CD8-positive, alpha-beta memory T cell (primary cell): ENCODE data around the gene ACAD11. TPM values are rescaled to one million over a fixed set of nuclear protein-coding genes. Genes with fewer than 3 reads are reported as not detected.
"Not testable (repeated sequence)": the region's sequence is repeated elsewhere in the genome, so short reads cannot be mapped to it uniquely, and the experiment has no call there.

Experiments
- CTCF ChIA-PET: fragments of 350-600 bp; sonication (Branson Sonifier 250); formaldehyde crosslinking; loops from one replicate; lab custom pipeline; 2021; ENCODE audit warnings: antibody characterized with exemption; lab: Charles Lee
- POLR2A ChIA-PET: fragments of 350-600 bp; sonication (Branson Sonifier 250); formaldehyde crosslinking; loops from one replicate; lab custom pipeline; 2021; ENCODE audit warnings: antibody characterized with exemption; lab: Charles Lee
- DNase-seq, 5 donors: peaks; one replicate each; pipeline versions ENCODE4 v3.0.0 to v3.0.0-alpha.2; 2020 to 2022; ENCODE audit warnings: mixed read lengths in 1 of 5
- H3K27ac ChIP-seq: one replicate; pipeline ENCODE4 v1.7.0; 2013; ENCODE audit warnings: low read depth, mild to moderate bottlenecking, low read length, moderate library complexity
- H3K27me3 ChIP-seq: 2 replicates; pipeline ENCODE4 v1.7.0; 2013; ENCODE audit warnings: low read length, mild to moderate bottlenecking; ENCODE audit not compliant: insufficient read depth, poor library complexity, severe bottlenecking
- H3K36me3 ChIP-seq: 2 replicates; pipeline ENCODE4 v1.7.0; 2013; ENCODE audit warnings: mild to moderate bottlenecking, low read length, moderate library complexity; ENCODE audit not compliant: insufficient read depth
- H3K4me1 ChIP-seq: 2 replicates; pipeline ENCODE4 v1.7.0; 2013; ENCODE audit warnings: mild to moderate bottlenecking, low read length, moderate library complexity; ENCODE audit not compliant: insufficient read depth
- H3K4me3 ChIP-seq: 2 replicates; pipeline ENCODE4 v1.7.0; 2013; ENCODE audit warnings: mild to moderate bottlenecking, low read length
- H3K9me3 ChIP-seq: 2 replicates; pipeline ENCODE4 v1.7.0; 2013; ENCODE audit warnings: mild to moderate bottlenecking, low read length
- H3K27ac Mint-ChIP-seq, 8 donors: one replicate each; pipeline ENCODE4 v1.8.0; 2020 to 2021; ENCODE audit warnings: mixed read lengths in 8 of 8, mild to moderate bottlenecking in 6 of 8, inconsistent platforms in 3 of 8, moderate library complexity in 3 of 8
- H3K27me3 Mint-ChIP-seq, 2 donors: one replicate each; pipeline ENCODE4 v1.8.0; 2020 to 2021; ENCODE audit warnings: mixed read lengths in 2 of 2, mild to moderate bottlenecking in 1 of 2, moderate library complexity in 1 of 2
- H3K36me3 Mint-ChIP-seq, 3 donors: one replicate each; pipeline ENCODE4 v1.8.0; 2020 to 2021; ENCODE audit warnings: mixed read lengths in 3 of 3, inconsistent platforms in 1 of 3, mild to moderate bottlenecking in 1 of 3
- H3K4me1 Mint-ChIP-seq, 3 donors: one replicate each; pipeline ENCODE4 v1.8.0; 2020 to 2021; ENCODE audit warnings: mixed read lengths in 3 of 3, inconsistent platforms in 1 of 3, mild to moderate bottlenecking in 1 of 3
- H3K4me3 Mint-ChIP-seq, 7 donors: one replicate each; pipeline ENCODE4 v1.8.0; 2020 to 2021; ENCODE audit warnings: mixed read lengths in 7 of 7, mild to moderate bottlenecking in 6 of 7, moderate library complexity in 4 of 7, inconsistent platforms in 2 of 7
- H3K9me3 Mint-ChIP-seq, 5 donors: one replicate each; pipeline ENCODE4 v1.8.0; 2020 to 2022; ENCODE audit warnings: mixed read lengths in 5 of 5, mild to moderate bottlenecking in 3 of 5, moderate library complexity in 2 of 5, inconsistent platforms in 1 of 5
- polyA plus RNA-seq: library from polyadenylated mRNA; unstranded; fragments of 300-500 nt; fragmentation: Illumina TruSeq; gene quantifications from one replicate; pipeline ENCODE4 v1.2.3, GENCODE V29; 2021
- total RNA-seq, 2 experiments: library from RNA; stranded (reverse); gene quantifications; one replicate each; pipeline ENCODE4 v1.2.3, GENCODE V29; 2021

ACAD11 gene
- total and polyA plus RNA-seq, 3 experiments from 2014 or later: 3.6 to 11.5 (median 9.5) TPM

- H3K36me3 Mint-ChIP-seq: peaks cover 27 to 58% (median 31%) of the 10 kb centered on the region in 3 donors
- H3K27ac Mint-ChIP-seq, H3K4me1 Mint-ChIP-seq, H3K27ac ChIP-seq, DNase-seq, POLR2A ChIA-PET, H3K4me1 ChIP-seq, H3K9me3 Mint-ChIP-seq, H3K36me3 ChIP-seq, H3K27me3 ChIP-seq, H3K27me3 Mint-ChIP-seq, CTCF ChIA-PET, H3K4me3 Mint-ChIP-seq, H3K4me3 ChIP-seq, H3K9me3 ChIP-seq: not testable (repeated sequence)
These were observed 59.0 kb downstream of the ACAD11 start for GRCh38 chr3:132600614-132601013.

- H3K27ac ChIP-seq: no peak overlapping the region
- Mint-ChIP-seq H3K36me3 (peaks cover 29 to 49% (median 35%) of the 10 kb centered on the region in 3 donors), H3K9me3 (no peaks in the 10 kb centered on the region), H3K27me3 (no peaks in the 10 kb centered on the region), H3K27ac (no peak overlapping the region), H3K4me3 (no peak overlapping the region), H3K4me1 (no peaks in the 10 kb centered on the region)
- DNase-seq: no peak
- no peaks in the 10 kb centered on the region for H3K9me3 ChIP-seq
- peaks cover 4% of the 10 kb centered on the region for H3K36me3 ChIP-seq
- no peaks in the 10 kb centered on the region for H3K4me1 ChIP-seq
- H3K4me3 ChIP-seq: no peak overlapping the region
- no peaks in the 10 kb centered on the region for H3K27me3 ChIP-seq
- ChIA-PET CTCF (no interaction called here), POLR2A (no interaction called here)
These were observed 61.4 kb downstream of the ACAD11 start for GRCh38 chr3:132598181-132598580.

GRCh38 chr3:132597660-132598059 is 61.9 kb downstream of the ACAD11 start:
- peaks cover 27 to 44% (median 32%) of the 10 kb centered on the region in 3 donors for H3K36me3 Mint-ChIP-seq
- Histone ChIP-seq H3K9me3 (no peaks in the 10 kb centered on the region), H3K27ac (no peak overlapping the region), H3K27me3 (no peaks in the 10 kb centered on the region), H3K4me3 (no peak overlapping the region), H3K4me1 (no peaks in the 10 kb centered on the region), H3K36me3 (peaks cover 4% of the 10 kb centered on the region)
- H3K27ac Mint-ChIP-seq: no peak overlapping the region
- H3K4me1 Mint-ChIP-seq: no peaks in the 10 kb centered on the region
- H3K27me3 Mint-ChIP-seq: no peaks in the 10 kb centered on the region
- no peaks in the 10 kb centered on the region for H3K9me3 Mint-ChIP-seq
- ChIA-PET CTCF (no interaction called here), POLR2A (interaction anchor here (0.6 kb wide), 1 partner anchor 1000 kb away, joined by 3 read pairs; no protein-coding TSS in a partner anchor)
- no peak for DNase-seq
- H3K4me3 Mint-ChIP-seq: no peak overlapping the region

GRCh38 chr3:132596816-132597433 is 62.7 kb downstream of the ACAD11 start, which contains the start of gene ACKR4:
ACKR4 (plus strand) TSS chr3:132597270; CDS start chr3:132600398, 3,128 bp downstream.
- Mint-ChIP-seq H3K4me3 (no peak within 1 kb of the TSS), H3K27me3 (no peaks in the 10 kb centered on the region), H3K9me3 (no peaks in the 10 kb centered on the region), H3K36me3 (peaks cover 26 to 42% (median 29%) of the 10 kb centered on the region in 3 donors), H3K4me1 (no peaks in the 10 kb centered on the region), H3K27ac (no peak within 1 kb of the TSS)
- Histone ChIP-seq H3K9me3 (no peaks in the 10 kb centered on the region), H3K4me1 (no peaks in the 10 kb centered on the region), H3K27ac (no peak within 1 kb of the TSS), H3K27me3 (no peaks in the 10 kb centered on the region), H3K36me3 (peaks cover 4% of the 10 kb centered on the region), H3K4me3 (no peak within 1 kb of the TSS)
- no peak for DNase-seq
- POLR2A ChIA-PET: interaction anchor here (0.6 kb wide), 1 partner anchor 1000 kb away, joined by 3 read pairs; no protein-coding TSS in a partner anchor
- CTCF ChIA-PET: no interaction called here

- no peaks in the 10 kb centered on the region for H3K27me3 Mint-ChIP-seq
- peaks cover 26 to 46% (median 29%) of the 10 kb centered on the region in 3 donors for H3K36me3 Mint-ChIP-seq
- Histone ChIP-seq H3K27ac (no peak overlapping the region), H3K9me3 (no peaks in the 10 kb centered on the region), H3K36me3 (peaks cover 4% of the 10 kb centered on the region), H3K4me1 (no peaks in the 10 kb centered on the region), H3K4me3 (no peak overlapping the region), H3K27me3 (no peaks in the 10 kb centered on the region)
- ChIA-PET CTCF (no interaction called here), POLR2A (no interaction called here)
- H3K9me3 Mint-ChIP-seq: no peaks in the 10 kb centered on the region
- no peak for DNase-seq
- no peak overlapping the region for H3K4me3 Mint-ChIP-seq
- no peak overlapping the region for H3K27ac Mint-ChIP-seq
- H3K4me1 Mint-ChIP-seq: no peaks in the 10 kb centered on the region
These were observed 63.3 kb downstream of the ACAD11 start for GRCh38 chr3:132596326-132596725.

GRCh38 chr3:132595014-132595413 is 64.6 kb downstream of the ACAD11 start:
- no peaks in the 10 kb centered on the region for H3K27me3 Mint-ChIP-seq
- Histone ChIP-seq H3K27me3 (no peaks in the 10 kb centered on the region), H3K27ac (no peak overlapping the region), H3K36me3 (peaks cover 4% of the 10 kb centered on the region), H3K4me3 (peak overlapping the region; percentile 17), H3K9me3 (no peaks in the 10 kb centered on the region), H3K4me1 (no peaks in the 10 kb centered on the region)
- ChIA-PET CTCF (interaction anchor here (0.6 kb wide), 1 partner anchor 50 kb away, joined by 3 read pairs; no protein-coding TSS in a partner anchor), POLR2A (no interaction called here)
- H3K36me3 Mint-ChIP-seq: peaks cover 36 to 52% (median 40%) of the 10 kb centered on the region in 3 donors
- H3K27ac Mint-ChIP-seq: no peak overlapping the region
- no peak overlapping the region for H3K4me3 Mint-ChIP-seq
- no peak for DNase-seq
- H3K4me1 Mint-ChIP-seq: no peaks in the 10 kb centered on the region
- H3K9me3 Mint-ChIP-seq: peaks cover 0 to 3% (median 0%) of the 10 kb centered on the region in 5 donors

GRCh38 chr3:132594498-132594897 is 65.1 kb downstream of the ACAD11 start:
- ChIA-PET CTCF (no interaction called here), POLR2A (no interaction called here)
- Mint-ChIP-seq H3K9me3 (peaks cover 0 to 3% (median 0%) of the 10 kb centered on the region in 5 donors), H3K27ac (no peak overlapping the region), H3K27me3 (no peaks in the 10 kb centered on the region), H3K36me3 (peaks cover 34 to 53% (median 45%) of the 10 kb centered on the region in 3 donors), H3K4me1 (no peaks in the 10 kb centered on the region), H3K4me3 (no peak overlapping the region)
- Histone ChIP-seq H3K27ac (no peak overlapping the region), H3K9me3 (no peaks in the 10 kb centered on the region), H3K36me3 (peaks cover 4% of the 10 kb centered on the region), H3K27me3 (no peaks in the 10 kb centered on the region), H3K4me1 (no peaks in the 10 kb centered on the region), H3K4me3 (no peak overlapping the region)
- DNase-seq: no peak

GRCh38 chr3:132593947-132594323 is 65.7 kb downstream of the ACAD11 start:
- no peak for DNase-seq
- no peaks in the 10 kb centered on the region for H3K27me3 Mint-ChIP-seq
- peaks cover 0 to 3% (median 0%) of the 10 kb centered on the region in 5 donors for H3K9me3 Mint-ChIP-seq
- H3K36me3 Mint-ChIP-seq: peaks cover 33 to 56% (median 51%) of the 10 kb centered on the region in 3 donors
- no peaks in the 10 kb centered on the region for H3K9me3 ChIP-seq
- H3K27ac Mint-ChIP-seq: no peak overlapping the region
- no peak overlapping the region for H3K27ac ChIP-seq
- ChIA-PET POLR2A (no interaction called here), CTCF (no interaction called here)
- H3K4me1 Mint-ChIP-seq: no peaks in the 10 kb centered on the region
- no peak overlapping the region for H3K4me3 Mint-ChIP-seq
- no peaks in the 10 kb centered on the region for H3K27me3 ChIP-seq
- no peak overlapping the region for H3K4me3 ChIP-seq
- peaks cover 4% of the 10 kb centered on the region for H3K36me3 ChIP-seq
- H3K4me1 ChIP-seq: no peaks in the 10 kb centered on the region
